DND-41 (cell line): ENCODE results near the gene NGFR.

Experiments used
- ATAC-seq: fragments of 200-7000 bp; cut with Tn5 transposase; 3 replicates; pipeline ENCODE4 v1.9.1; 2021; ENCODE audit warnings: low read depth; ENCODE audit not compliant: insufficient read depth
- DNase-seq: peaks from one replicate; pipeline ENCODE4 v3.0.0-alpha.2; 2020
- H2AFZ ChIP-seq: 2 replicates; pipeline ENCODE4 v1.6.0; 2012; ENCODE audit warnings: low read depth, low read length
- H3K27ac ChIP-seq: 2 replicates; pipeline ENCODE4 v1.5.1; 2012; ENCODE audit warnings: low read length, inconsistent platforms
- H3K27me3 ChIP-seq: fragments of 200-600 bp; sonication (generic); 2 replicates; pipeline ENCODE4 v1.6.0; 2012; ENCODE audit warnings: low read length, mild to moderate bottlenecking, inconsistent platforms; ENCODE audit not compliant: insufficient read depth, poor library complexity
- H3K36me3 ChIP-seq: 2 replicates; pipeline ENCODE4 v1.5.1; 2012; ENCODE audit warnings: low read length, inconsistent platforms; ENCODE audit not compliant: insufficient read depth
- H3K4me1 ChIP-seq: 2 replicates; pipeline ENCODE4 v1.5.1; 2012; ENCODE audit warnings: mild to moderate bottlenecking, low read length; ENCODE audit not compliant: insufficient read depth
- H3K4me2 ChIP-seq: 2 replicates; pipeline ENCODE4 v1.6.0; 2012; ENCODE audit warnings: mild to moderate bottlenecking, moderate library complexity, low read length, inconsistent platforms; ENCODE audit not compliant: insufficient read depth
- H3K4me3 ChIP-seq, 2 experiments: fragments of 200-600 bp in 1 of 2; shearing (Covaris generic) in 1 of 2; 2 replicates each; pipeline ENCODE4 v1.5.1; 2012 to 2016; ENCODE audit warnings: inconsistent platforms in 2 of 2, low read length in 2 of 2, mild to moderate bottlenecking in 2 of 2, low read depth in 1 of 2, moderate library complexity in 1 of 2
- H3K79me2 ChIP-seq: 2 replicates; pipeline ENCODE4 v1.6.0; 2012; ENCODE audit warnings: low read length, inconsistent platforms; ENCODE audit not compliant: insufficient read depth
- H3K9ac ChIP-seq: 2 replicates; pipeline ENCODE4 v1.6.0; 2012; ENCODE audit warnings: low read depth, mild to moderate bottlenecking, inconsistent platforms, low read length, moderate library complexity
- H3K9me3 ChIP-seq: 2 replicates; pipeline ENCODE4 v1.5.1; 2012; ENCODE audit warnings: low read length, moderate library complexity, mild to moderate bottlenecking, inconsistent platforms; ENCODE audit not compliant: insufficient read depth, severe bottlenecking
- H4K20me1 ChIP-seq: 2 replicates; pipeline ENCODE4 v1.6.0; 2012; ENCODE audit warnings: low read length; ENCODE audit not compliant: insufficient read depth
- EZH2 ChIP-seq: IDR thresholded peaks from 3 replicates; pipeline ENCODE4 v1.6.1; 2012; ENCODE audit warnings: borderline replicate concordance, low read depth, mild to moderate bottlenecking, moderate library complexity, low read length, inconsistent platforms; ENCODE audit not compliant: severe bottlenecking
- TF ChIP-seq, protein P1 (sequence below): IDR thresholded peaks from 2 replicates; pipeline ENCODE4 v1.5.1; 2012; ENCODE audit warnings: borderline replicate concordance, low read length, moderate library complexity, mild to moderate bottlenecking; ENCODE audit not compliant: poor library complexity, severe bottlenecking; ENCODE audit errors: extremely low read depth

Gene NGFR

DNA sequence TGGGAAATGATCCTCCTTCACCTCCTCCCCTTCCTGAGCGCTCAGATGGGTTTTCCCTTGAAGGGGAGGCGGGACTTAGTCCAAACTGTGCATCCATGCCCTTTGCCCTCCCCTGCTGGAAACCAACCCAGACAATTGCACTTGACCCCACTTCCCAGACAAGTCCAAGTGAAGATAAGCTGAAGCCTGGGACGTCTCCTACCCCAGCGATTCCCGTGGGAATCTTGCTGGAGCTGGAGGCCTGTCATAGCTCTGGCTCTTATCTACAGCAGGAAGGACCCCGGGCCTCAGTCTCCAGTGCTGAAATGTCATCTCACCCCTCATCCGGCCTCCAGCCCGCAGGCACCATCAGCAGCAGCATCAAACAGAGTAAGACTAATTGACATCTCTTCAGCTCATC lies 6.5 kb upstream of the NGFR start:
- TF ChIP-seq EZH2, result no peak
- TF ChIP-seq, protein P1, sequence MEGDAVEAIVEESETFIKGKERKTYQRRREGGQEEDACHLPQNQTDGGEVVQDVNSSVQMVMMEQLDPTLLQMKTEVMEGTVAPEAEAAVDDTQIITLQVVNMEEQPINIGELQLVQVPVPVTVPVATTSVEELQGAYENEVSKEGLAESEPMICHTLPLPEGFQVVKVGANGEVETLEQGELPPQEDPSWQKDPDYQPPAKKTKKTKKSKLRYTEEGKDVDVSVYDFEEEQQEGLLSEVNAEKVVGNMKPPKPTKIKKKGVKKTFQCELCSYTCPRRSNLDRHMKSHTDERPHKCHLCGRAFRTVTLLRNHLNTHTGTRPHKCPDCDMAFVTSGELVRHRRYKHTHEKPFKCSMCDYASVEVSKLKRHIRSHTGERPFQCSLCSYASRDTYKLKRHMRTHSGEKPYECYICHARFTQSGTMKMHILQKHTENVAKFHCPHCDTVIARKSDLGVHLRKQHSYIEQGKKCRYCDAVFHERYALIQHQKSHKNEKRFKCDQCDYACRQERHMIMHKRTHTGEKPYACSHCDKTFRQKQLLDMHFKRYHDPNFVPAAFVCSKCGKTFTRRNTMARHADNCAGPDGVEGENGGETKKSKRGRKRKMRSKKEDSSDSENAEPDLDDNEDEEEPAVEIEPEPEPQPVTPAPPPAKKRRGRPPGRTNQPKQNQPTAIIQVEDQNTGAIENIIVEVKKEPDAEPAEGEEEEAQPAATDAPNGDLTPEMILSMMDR, result no peak
- DNase-seq, result no peak
- H3K9me3 ChIP-seq, result no peaks in the 10 kb centered on the region
- no peaks in the 10 kb centered on the region for H3K36me3 ChIP-seq
- H3K79me2 ChIP-seq, result no peaks in the 10 kb centered on the region
- H3K4me3 ChIP-seq, result no peak overlapping the region
- H3K9ac ChIP-seq, result no peak overlapping the region
- no peak for ATAC-seq
- H3K27ac ChIP-seq, result no peak overlapping the region
- H4K20me1 ChIP-seq, result no peaks in the 10 kb centered on the region; the same call in 1 of the 2 replicates
- H3K27me3 ChIP-seq, result peaks cover 9% of the 10 kb centered on the region
- H3K4me1 ChIP-seq, result no peaks in the 10 kb centered on the region; the same call in 1 of the 2 replicates
- no peak overlapping the region for H2AFZ ChIP-seq
- no peak overlapping the region for H3K4me2 ChIP-seq

DNA sequence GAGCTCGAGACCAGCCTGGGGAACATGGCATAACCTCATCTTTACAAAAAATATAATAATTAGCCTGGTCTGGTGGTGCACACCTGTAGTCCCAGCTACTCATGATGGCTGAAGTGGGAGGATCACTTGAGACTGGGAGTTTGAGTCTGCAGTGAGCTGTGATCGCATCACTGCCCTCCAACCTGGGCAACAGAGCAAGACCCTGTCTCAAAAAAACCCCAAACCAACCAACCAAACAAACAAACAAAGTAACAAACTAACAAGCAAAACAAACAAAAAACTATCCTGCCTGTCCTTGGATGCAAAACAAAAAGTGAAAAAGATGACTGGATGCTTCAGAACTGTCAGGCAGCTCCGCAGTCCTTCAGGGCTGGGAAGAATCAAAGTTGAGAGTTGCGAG lies 5.7 kb upstream of the NGFR start:
- no peak for DNase-seq
- TF ChIP-seq EZH2, result no peak
- TF ChIP-seq, protein P1, result no peak
- H3K9ac ChIP-seq, result no peak overlapping the region
- no peaks in the 10 kb centered on the region for H3K36me3 ChIP-seq
- H3K4me3 ChIP-seq, result no peak overlapping the region
- H2AFZ ChIP-seq, result no peak overlapping the region
- no peaks in the 10 kb centered on the region; the same call in 1 of the 2 replicates for H3K4me1 ChIP-seq
- no peak for ATAC-seq
- peaks cover 2% of the 10 kb centered on the region; the same call in 1 of the 2 replicates for H4K20me1 ChIP-seq
- no peak overlapping the region for H3K27ac ChIP-seq
- peaks cover 9% of the 10 kb centered on the region for H3K27me3 ChIP-seq
- H3K79me2 ChIP-seq, result no peaks in the 10 kb centered on the region
- H3K9me3 ChIP-seq, result no peaks in the 10 kb centered on the region
- no peak overlapping the region for H3K4me2 ChIP-seq

DNA sequence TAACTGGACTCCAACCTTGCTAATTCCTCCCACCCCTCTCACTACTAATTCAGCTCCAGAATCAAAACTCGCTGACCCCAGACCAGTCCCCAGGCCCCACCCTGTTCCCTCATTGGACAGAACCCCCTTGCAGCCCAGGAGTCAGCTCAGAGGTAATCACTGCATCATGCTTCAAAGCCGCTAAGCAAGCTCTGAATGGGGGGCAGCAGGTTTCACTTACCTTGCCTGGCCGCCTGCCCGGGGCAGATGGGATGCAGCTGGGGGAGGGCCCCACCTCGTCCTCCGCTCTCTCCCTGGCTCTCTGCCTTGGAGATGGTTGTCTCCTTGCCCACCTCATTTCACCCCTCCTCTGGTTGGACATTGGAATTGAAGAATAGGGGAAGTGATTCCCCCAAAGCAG lies 4.8 kb upstream of the NGFR start:
- H3K79me2 ChIP-seq, result no peaks in the 10 kb centered on the region
- no peak overlapping the region for H3K4me3 ChIP-seq
- TF ChIP-seq EZH2, result no peak
- TF ChIP-seq, protein P1, result no peak
- H2AFZ ChIP-seq, result no peak overlapping the region
- no peak for DNase-seq
- peaks cover 6% of the 10 kb centered on the region for H4K20me1 ChIP-seq
- ATAC-seq, result no peak
- no peak overlapping the region for H3K27ac ChIP-seq
- peaks cover 6% of the 10 kb centered on the region for H3K4me1 ChIP-seq
- no peaks in the 10 kb centered on the region for H3K9me3 ChIP-seq
- H3K9ac ChIP-seq, result no peak overlapping the region
- H3K36me3 ChIP-seq, result no peaks in the 10 kb centered on the region
- H3K27me3 ChIP-seq, result peaks cover 9% of the 10 kb centered on the region
- H3K4me2 ChIP-seq, result no peak overlapping the region
